A673 (cell line): ENCODE measurements around the gene MEGF6. TPM values are rescaled to one million over a fixed set of nuclear protein-coding genes. Genes with fewer than 3 reads are reported as not detected.

Experiments used
- BruUV-seq: library from RNA; stranded (reverse); fragments of 400-500 nt; replicated peaks from 2 replicates; lab custom pipeline; 2021; lab: Mats Ljungman, UMichigan
- CTCF ChIA-PET: fragments of 300-600 bp; sonication (Branson Sonifier 250); formaldehyde crosslinking; loops from one replicate; lab custom pipeline; 2022; ENCODE audit warnings: antibody characterized with exemption; lab: Charles Lee
- POLR2A ChIA-PET: fragments of 300-600 bp; sonication (Branson Sonifier 250); formaldehyde crosslinking; loops from one replicate; lab custom pipeline; 2022; ENCODE audit warnings: antibody characterized with exemption; ENCODE audit not compliant: low non-redundant PET; lab: Charles Lee
- DNase-seq: peaks from one replicate; pipeline ENCODE4 v3.0.0-alpha.2; 2015; ENCODE audit warnings: low spot score
- H3K27ac ChIP-seq: fragments of 200-600 bp; sonication (generic); 2 replicates; pipeline ENCODE4 v1.5.1; 2016; ENCODE audit warnings: mixed run types, low read depth, mild to moderate bottlenecking, mixed read lengths, antibody characterized with exemption, low read length; ENCODE audit not compliant: poor library complexity, severe bottlenecking
- H3K27me3 ChIP-seq: fragments of 200-600 bp; sonication (generic); replicated peaks from 2 replicates; pipeline ENCODE4 v1.6.1; 2017; ENCODE audit warnings: mixed run types, low read depth, mild to moderate bottlenecking, mixed read lengths, antibody characterized with exemption, low read length; ENCODE audit not compliant: insufficient read depth, poor library complexity
- H3K36me3 ChIP-seq: fragments of 200-600 bp; sonication (generic); 2 replicates; pipeline ENCODE4 v1.6.1; 2016; ENCODE audit warnings: mixed run types, mild to moderate bottlenecking, mixed read lengths, antibody characterized with exemption, low read length; ENCODE audit not compliant: insufficient read depth, poor library complexity, severe bottlenecking
- H3K4me1 ChIP-seq: fragments of 200-600 bp; sonication (generic); 2 replicates; pipeline ENCODE4 v1.6.1; 2017; ENCODE audit warnings: mixed run types, mild to moderate bottlenecking, mixed read lengths, antibody characterized with exemption, low read length; ENCODE audit not compliant: insufficient read depth, poor library complexity, severe bottlenecking
- H3K4me3 ChIP-seq: fragments of 200-600 bp; sonication (generic); 2 replicates; pipeline ENCODE4 v1.5.1; 2016; ENCODE audit warnings: low read depth, mixed run types, mild to moderate bottlenecking, mixed read lengths, low read length; ENCODE audit not compliant: poor library complexity, severe bottlenecking
- H3K9me3 ChIP-seq: fragments of 200-600 bp; sonication (generic); 2 replicates; pipeline ENCODE4 v1.6.1; 2016; ENCODE audit warnings: mixed run types, low read depth, mild to moderate bottlenecking, mixed read lengths, antibody characterized with exemption, low read length; ENCODE audit not compliant: poor library complexity, severe bottlenecking
- CTCF ChIP-seq: fragments of 300-800, 200-600 bp; sonication (generic); conservative IDR thresholded peaks from 2 replicates; pipeline ENCODE4 v1.5.1; 2017; ENCODE audit warnings: low read depth, mild to moderate bottlenecking, antibody characterized with exemption, low read length, moderate library complexity, mixed read lengths
- EZH2 ChIP-seq: fragments of 200-600 bp; sonication (generic); IDR thresholded peaks from 2 replicates; pipeline ENCODE4 v1.6.1; 2017; ENCODE audit warnings: borderline replicate concordance, low read depth, mild to moderate bottlenecking, mixed read lengths, antibody characterized with exemption, low read length; ENCODE audit not compliant: poor library complexity, severe bottlenecking
- intact Hi-C: fragments of 100-400 bp; cut with micrococcal nuclease; formaldehyde crosslinking; loops from one replicate; pipeline ENCODE4 v1.10.0; 2022; ENCODE audit not compliant: unreplicated experiment
- total RNA-seq: library from RNA; stranded (reverse); gene quantifications from 2 replicates; pipeline ENCODE4 v1.2.3, GENCODE V29; 2021

MEGF6 gene
- total RNA-seq, 1 experiment from 2014 or later = 2.8 TPM

DNA sequence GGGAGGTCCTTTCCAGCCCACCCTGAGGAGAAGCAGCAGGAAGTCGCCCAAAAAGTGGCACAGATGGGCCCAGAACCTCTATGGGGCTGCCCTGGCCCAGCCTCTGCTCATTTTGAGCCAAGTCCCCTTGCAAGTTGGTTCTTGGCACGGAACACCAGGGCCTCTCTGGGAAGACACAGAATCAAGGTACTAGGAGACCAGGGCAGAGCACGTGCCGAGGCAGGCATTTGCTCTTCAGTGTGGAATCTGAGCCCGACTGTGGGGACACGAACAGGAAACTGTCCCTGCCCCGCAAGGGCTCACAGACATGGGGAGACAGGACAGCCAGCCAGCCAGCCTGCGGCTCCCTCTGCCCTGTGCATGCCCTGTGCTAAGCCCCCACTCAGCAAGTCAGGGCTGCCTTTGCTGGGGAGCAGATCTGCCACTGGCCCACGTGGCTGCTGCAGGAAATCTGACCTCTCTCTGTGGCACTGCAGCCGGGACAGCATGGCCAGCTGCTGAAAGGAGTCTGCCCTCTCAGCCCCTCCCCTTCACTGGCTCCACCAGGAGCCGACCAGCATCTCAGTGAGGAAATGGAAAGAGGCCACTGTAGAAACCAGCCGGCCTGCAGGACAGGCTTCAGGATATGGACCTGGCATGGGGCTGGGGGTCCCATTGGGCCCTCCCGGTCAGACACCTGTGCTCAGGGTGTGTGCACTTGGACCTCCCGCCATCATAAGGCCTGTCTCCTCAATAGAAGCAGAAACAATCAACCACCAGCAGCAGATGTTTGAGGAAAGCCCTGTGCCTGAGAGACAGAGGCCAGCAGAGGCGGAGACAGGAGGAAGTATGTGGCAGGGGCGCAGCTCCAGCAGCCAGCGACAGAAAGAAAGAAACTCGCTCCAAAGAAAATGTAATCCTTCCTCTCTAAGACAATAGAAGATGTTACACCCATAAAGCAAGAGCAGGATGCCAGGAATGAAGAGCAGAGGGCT, 153.1 kb downstream of the MEGF6 start:
- intact Hi-C loops = no loop called here
- POLR2A ChIA-PET = no interaction called here

GRCh38 chr1:3456964-3457909, 154.1 kb downstream of the MEGF6 start:
- ChIA-PET CTCF (no interaction called here), POLR2A (no interaction called here)
- no peaks in the 10 kb centered on the region for H3K36me3 ChIP-seq
- intact Hi-C loops = no loop called here
- no TSS peak for BruUV-seq
- no peak for DNase-seq
- H3K9me3 ChIP-seq = no peaks in the 10 kb centered on the region
- no peaks in the 10 kb centered on the region for H3K27me3 ChIP-seq
- peaks cover 17% of the 10 kb centered on the region for H3K4me1 ChIP-seq
- no peak overlapping the region for H3K27ac ChIP-seq
- H3K4me3 ChIP-seq = no peak overlapping the region
- no peak for TF ChIP-seq CTCF
- TF ChIP-seq EZH2 = no peak

More for the DNA sequence above, 153.1 kb downstream of the MEGF6 start:
- Histone ChIP-seq H3K4me3 (no peak overlapping the region), H3K9me3 (no peaks in the 10 kb centered on the region), H3K27me3 (no peaks in the 10 kb centered on the region), H3K27ac (no peak overlapping the region), H3K4me1 (peaks cover 17% of the 10 kb centered on the region), H3K36me3 (no peaks in the 10 kb centered on the region)
- no TSS peak for BruUV-seq
- no peak for TF ChIP-seq CTCF
- DNase-seq = no peak
- CTCF ChIA-PET = no interaction called here

DNA sequence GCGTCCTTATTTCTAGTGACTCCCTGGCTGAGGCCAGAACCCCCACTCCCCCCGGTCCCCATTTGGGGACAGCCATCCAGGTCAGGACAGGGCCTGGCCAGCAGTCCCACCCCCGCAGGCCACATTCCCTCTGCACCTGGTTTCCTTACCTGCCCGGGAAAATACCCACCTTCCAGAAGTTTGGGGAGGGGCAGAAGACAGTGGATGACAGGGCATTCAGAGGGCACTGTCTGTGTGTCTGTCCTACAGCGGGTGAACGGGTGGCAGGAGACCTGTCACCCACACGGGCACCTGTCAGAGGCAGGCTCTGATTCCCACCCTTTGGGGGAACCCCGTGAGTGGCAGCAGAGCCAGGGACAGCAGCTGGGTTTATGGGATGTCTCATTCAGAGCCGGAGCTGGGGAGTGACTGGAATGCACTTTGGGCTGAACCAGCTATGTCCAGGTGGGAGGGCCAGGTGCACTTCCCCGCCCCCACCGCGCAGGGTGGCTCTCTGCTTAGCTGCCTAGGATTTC, 154.8 kb downstream of the MEGF6 start:
- no peaks in the 10 kb centered on the region for H3K9me3 ChIP-seq
- H3K27ac ChIP-seq = no peak overlapping the region
- ChIA-PET POLR2A (no interaction called here), CTCF (no interaction called here)
- DNase-seq = no peak
- TF ChIP-seq CTCF = no peak
- TF ChIP-seq EZH2 = no peak
- H3K27me3 ChIP-seq = no peaks in the 10 kb centered on the region
- H3K4me1 ChIP-seq = peaks cover 17% of the 10 kb centered on the region
- H3K4me3 ChIP-seq = no peak overlapping the region
- no peaks in the 10 kb centered on the region for H3K36me3 ChIP-seq
- intact Hi-C loops = no loop called here
- BruUV-seq = no TSS peak
